Type B pancreatic cell (in vitro differentiated cells): ENCODE data around the gene EXOC4. TPM values are rescaled to one million over a fixed set of nuclear protein-coding genes. Genes with fewer than 3 reads are reported as not detected.

Source experiments
- DNase-seq: peaks from one replicate; pipeline ENCODE4 v3.0.0; 2021; ENCODE audit warnings: mixed read lengths; ENCODE audit not compliant: unreplicated experiment; ENCODE audit errors: extremely low spot score
- H3K27ac Mint-ChIP-seq: 2 replicates; pipeline ENCODE4 v1.8.0; 2021; ENCODE audit warnings: mild to moderate bottlenecking, mixed read lengths
- H3K27me3 Mint-ChIP-seq: 2 replicates; pipeline ENCODE4 v1.8.0; 2021; ENCODE audit warnings: mixed read lengths
- H3K36me3 Mint-ChIP-seq: 2 replicates; pipeline ENCODE4 v1.8.0; 2021; ENCODE audit warnings: mixed read lengths
- H3K4me1 Mint-ChIP-seq: one replicate; pipeline ENCODE4 v1.8.0; 2021; ENCODE audit warnings: mixed read lengths; ENCODE audit not compliant: unreplicated experiment
- H3K4me3 Mint-ChIP-seq: 2 replicates; pipeline ENCODE4 v1.8.0; 2021; ENCODE audit warnings: mild to moderate bottlenecking, mixed read lengths
- H3K9me3 Mint-ChIP-seq: 2 replicates; pipeline ENCODE4 v1.8.0; 2021; ENCODE audit warnings: mixed read lengths
- CTCF ChIP-seq: fragments of 200-600 bp; sonication (generic); conservative IDR thresholded peaks from 2 replicates; pipeline ENCODE4 v1.5.0; 2021; ENCODE audit warnings: antibody characterized with exemption, mild to moderate bottlenecking
- total RNA-seq: library from RNA; stranded (reverse); gene quantifications from 2 replicates; pipeline ENCODE4 v1.2.1, GENCODE V29; 2021; ENCODE audit warnings: low replicate concordance

The EXOC4 gene
- total RNA-seq, 1 donor from 2014 or later, result 95.5 TPM

GRCh38 chr7:133331861-133332260 lies 79.0 kb downstream of the EXOC4 start:
- Mint-ChIP-seq H3K27me3 (no peaks in the 10 kb centered on the region), H3K27ac (no peak overlapping the region), H3K4me3 (no peak overlapping the region), H3K9me3 (peaks cover 8% of the 10 kb centered on the region), H3K36me3 (peaks cover 42% of the 10 kb centered on the region), H3K4me1 (no peaks in the 10 kb centered on the region)
- no peak for TF ChIP-seq CTCF
- no peak for DNase-seq

GRCh38 chr7:133339772-133340171 lies 86.9 kb downstream of the EXOC4 start:
- TF ChIP-seq CTCF, result no peak
- no peak for DNase-seq
- Mint-ChIP-seq H3K36me3 (peaks cover 63% of the 10 kb centered on the region), H3K27ac (no peak overlapping the region), H3K27me3 (no peaks in the 10 kb centered on the region), H3K9me3 (peaks cover 18% of the 10 kb centered on the region), H3K4me1 (no peaks in the 10 kb centered on the region), H3K4me3 (no peak overlapping the region)

- Mint-ChIP-seq H3K4me3 (no peak overlapping the region), H3K9me3 (peaks cover 18% of the 10 kb centered on the region), H3K27me3 (no peaks in the 10 kb centered on the region), H3K36me3 (peaks cover 41% of the 10 kb centered on the region), H3K4me1 (no peaks in the 10 kb centered on the region), H3K27ac (no peak overlapping the region)
- DNase-seq, result no peak
- peak; percentile 73 for TF ChIP-seq CTCF
Measured at GRCh38 chr7:133344275-133344674, 91.4 kb downstream of the EXOC4 start.

GRCh38 chr7:133345690-133346421 lies 93.0 kb downstream of the EXOC4 start:
- no peaks in the 10 kb centered on the region for H3K4me1 Mint-ChIP-seq
- H3K27me3 Mint-ChIP-seq, result no peaks in the 10 kb centered on the region
- no peak for TF ChIP-seq CTCF
- H3K4me3 Mint-ChIP-seq, result no peak overlapping the region
- peaks cover 35% of the 10 kb centered on the region for H3K36me3 Mint-ChIP-seq
- no peak overlapping the region for H3K27ac Mint-ChIP-seq
- DNase-seq, result no peak
- H3K9me3 Mint-ChIP-seq, result peaks cover 14% of the 10 kb centered on the region

- H3K9me3 Mint-ChIP-seq, result peaks cover 8% of the 10 kb centered on the region
- no peak for DNase-seq
- no peak overlapping the region for H3K27ac Mint-ChIP-seq
Measured at GRCh38 chr7:133348250-133348649, 95.4 kb downstream of the EXOC4 start.

More at GRCh38 chr7:133348250-133348649, 95.4 kb downstream of the EXOC4 start:
- H3K36me3 Mint-ChIP-seq, result peaks cover 29% of the 10 kb centered on the region
- no peaks in the 10 kb centered on the region for H3K4me1 Mint-ChIP-seq
- H3K4me3 Mint-ChIP-seq, result no peak overlapping the region
- no peaks in the 10 kb centered on the region for H3K27me3 Mint-ChIP-seq
- no peak for TF ChIP-seq CTCF
